IMR-90 (cell line): Measurements from ENCODE around the gene SLC2A8.

Experiments used
- MAFK ChIP-seq: IDR thresholded peaks from 2 replicates; pipeline ENCODE4 v1.6.1; 2012; ENCODE audit warnings: low read depth, low read length, improper control_type of control experiment
- MAZ ChIP-seq: IDR thresholded peaks from 2 replicates; pipeline ENCODE4 v1.6.1; 2012; ENCODE audit warnings: low read depth, mild to moderate bottlenecking, low read length, improper control_type of control experiment, moderate library complexity, borderline replicate concordance
- POLR2A ChIP-seq: IDR thresholded peaks from 2 replicates; pipeline ENCODE4 v1.6.1; 2012; ENCODE audit warnings: mild to moderate bottlenecking, low read depth, low read length

DNA sequence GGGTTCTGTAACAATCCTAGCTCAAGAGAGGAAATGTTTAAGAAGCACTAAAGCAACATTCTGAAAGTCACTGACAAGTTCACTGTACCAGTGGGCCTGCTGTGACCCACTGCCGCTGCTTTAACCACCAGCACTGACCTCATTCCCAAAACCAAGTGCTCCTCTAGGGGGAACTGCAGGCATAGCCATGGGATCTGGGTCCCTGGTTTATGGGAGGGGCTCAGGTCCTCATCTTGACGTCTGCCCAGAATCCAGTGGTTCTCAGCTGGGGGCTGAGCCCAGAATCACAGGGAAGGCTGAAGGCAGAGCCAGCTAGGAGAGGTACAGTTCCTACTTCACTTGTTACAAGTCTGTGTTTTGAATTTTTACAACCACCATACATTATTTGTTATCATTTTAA lies 36.1 kb upstream of the SLC2A8 start:
- TF ChIP-seq POLR2A (no peak), MAFK (no peak), MAZ (no peak)
